SK-N-SH (cell line): ENCODE measurements around the gene AIRE. TPM values are rescaled to one million over a fixed set of nuclear protein-coding genes. Genes with fewer than 3 reads are reported as not detected.
A peak's percentile ranks its signal among the peaks of the same experiment; 100 is the strongest.

Experiments used
- CTCF ChIA-PET: fragments of 300-600, 350-600 bp; formaldehyde crosslinking; extraction: SDS; loops from one replicate; lab custom pipeline; 2021; lab: Yijun Ruan, JAX
- POLR2A ChIA-PET: fragments of 350-600 bp; sonication (Branson Sonifier 250); formaldehyde crosslinking; extraction: SDS; loops from one replicate; lab custom pipeline; 2020; ENCODE audit warnings: antibody characterized with exemption, inconsistent platforms; lab: Yijun Ruan, JAX
- DNase-seq: peaks from one replicate; pipeline ENCODE4 v3.0.0; 2012
- H2AFZ ChIP-seq: fragments of 200-600 bp; sonication (generic); 2 replicates; pipeline ENCODE4 v1.8.1; 2016; ENCODE audit warnings: antibody characterized with exemption, mild to moderate bottlenecking, low read depth
- H3F3A ChIP-seq: fragments of 200-600 bp; sonication (generic); replicated peaks from 2 replicates; pipeline ENCODE3; 2016; ENCODE audit warnings: antibody characterized with exemption, mild to moderate bottlenecking; ENCODE audit not compliant: insufficient read depth
- H3K27ac ChIP-seq, 2 experiments: fragments of 200-500 bp in 1 of 2; fragments of 200-600 bp in 1 of 2; sonication (Bioruptor generic) in 1 of 2; sonication (generic), shearing (Covaris generic) in 1 of 2; 2 replicates each; pipeline versions ENCODE4 v1.5.1 to v1.6.1; 2014 to 2016; ENCODE audit warnings: low read depth in 2 of 2, inconsistent platforms in 1 of 2, low read length in 1 of 2, mild to moderate bottlenecking in 1 of 2, mixed read lengths in 1 of 2
- H3K27me3 ChIP-seq: fragments of 200-600 bp; sonication (generic), shearing (Covaris generic); 2 replicates; pipeline ENCODE4 v1.6.1; 2016; ENCODE audit warnings: mixed run types; ENCODE audit not compliant: insufficient read depth
- H3K36me3 ChIP-seq, 2 experiments: fragments of 200-500 bp in 1 of 2; fragments of 200-600 bp in 1 of 2; sonication (Bioruptor generic) in 1 of 2; sonication (generic) in 1 of 2; replicated peaks in 1 of 2; 2 replicates each; pipeline versions ENCODE3 to v1.5.1; 2014 to 2016; ENCODE audit warnings: low read length in 1 of 2, mild to moderate bottlenecking in 1 of 2; ENCODE audit not compliant: insufficient read depth in 2 of 2, control insufficient read depth in 1 of 2
- H3K4me1 ChIP-seq, 2 experiments: fragments of 200-500 bp in 1 of 2; fragments of 200-600 bp in 1 of 2; sonication (Bioruptor generic) in 1 of 2; sonication (generic), shearing (Covaris generic) in 1 of 2; 2 replicates each; pipeline versions ENCODE4 v1.5.1 to v1.6.1; 2014 to 2016; ENCODE audit warnings: low read depth in 1 of 2, low read length in 1 of 2, mixed run types in 1 of 2; ENCODE audit not compliant: insufficient read depth in 2 of 2, control insufficient read depth in 1 of 2
- H3K4me2 ChIP-seq: fragments of 200-600 bp; sonication (generic), shearing (Covaris generic); 2 replicates; pipeline ENCODE4 v1.6.1; 2017; ENCODE audit warnings: mixed run types
- H3K4me3 ChIP-seq, 2 experiments: fragments of 200-500 bp in 1 of 2; fragments of 200-600 bp in 1 of 2; sonication (Bioruptor generic) in 1 of 2; sonication (generic), shearing (Covaris generic) in 1 of 2; 2 replicates each; pipeline versions ENCODE4 v1.5.1 to v1.8.1; 2014 to 2016; ENCODE audit warnings: low read depth in 2 of 2, inconsistent platforms in 1 of 2, low read length in 1 of 2, mild to moderate bottlenecking in 1 of 2, mixed read lengths in 1 of 2, moderate library complexity in 1 of 2
- H3K79me2 ChIP-seq: fragments of 200-600 bp; sonication (generic); 2 replicates; pipeline ENCODE4 v1.8.1; 2017; ENCODE audit warnings: mild to moderate bottlenecking; ENCODE audit not compliant: insufficient read depth
- H3K9ac ChIP-seq: fragments of 200-600 bp; sonication (generic); 2 replicates; pipeline ENCODE4 v1.6.1; 2017; ENCODE audit warnings: mixed run types
- H3K9me2 ChIP-seq: fragments of 200-600 bp; sonication (generic); 2 replicates; pipeline ENCODE4 v1.6.1; 2017; ENCODE audit warnings: mixed run types
- H3K9me3 ChIP-seq: fragments of 200-600 bp; sonication (generic); 2 replicates; pipeline ENCODE4 v1.6.1; 2017; ENCODE audit warnings: mixed run types, mild to moderate bottlenecking, moderate library complexity
- H4K20me1 ChIP-seq: fragments of 200-600 bp; sonication (generic); 2 replicates; pipeline ENCODE4 v1.6.1; 2017; ENCODE audit warnings: mild to moderate bottlenecking, mixed run types; ENCODE audit not compliant: insufficient read depth
- CTCF ChIP-seq: fragments of 200-600 bp; sonication (generic); IDR thresholded peaks from 2 replicates; pipeline ENCODE4 v1.6.1; 2017; ENCODE audit warnings: antibody characterized with exemption, mild to moderate bottlenecking, moderate library complexity
- FOSL2 ChIP-seq: IDR thresholded peaks from 2 replicates; pipeline ENCODE4 v1.4.0; 2012; ENCODE audit warnings: low read depth, mild to moderate bottlenecking, moderate library complexity, borderline replicate concordance
- FOXM1 ChIP-seq: IDR thresholded peaks from 2 replicates; pipeline ENCODE4 v1.4.0; 2012; ENCODE audit warnings: low read depth, mild to moderate bottlenecking
- IRF3 ChIP-seq: fragments of 150-350 bp; IDR thresholded peaks from 2 replicates; pipeline ENCODE4 v1.6.1; 2016; ENCODE audit warnings: mild to moderate bottlenecking, low read depth, low read length
- MEF2A ChIP-seq: IDR thresholded peaks from 2 replicates; pipeline ENCODE4 v1.4.0; 2012; ENCODE audit warnings: low read depth, borderline replicate concordance
- NRF1 ChIP-seq: IDR thresholded peaks from 2 replicates; pipeline ENCODE4 v1.6.1; 2012; ENCODE audit warnings: low read depth, mild to moderate bottlenecking, low read length
- POLR2AphosphoS5 ChIP-seq: IDR thresholded peaks from 2 replicates; pipeline ENCODE4 v1.6.1; 2012; ENCODE audit warnings: low read depth, low read length
- RAD21 ChIP-seq: IDR thresholded peaks from 2 replicates; pipeline ENCODE4 v1.6.1; 2012; ENCODE audit warnings: mild to moderate bottlenecking, low read length
- RCOR1 ChIP-seq: fragments of 150-350 bp; IDR thresholded peaks from 2 replicates; pipeline ENCODE4 v1.6.1; 2017; ENCODE audit warnings: antibody characterized with exemption, low read length
- REST ChIP-seq: IDR thresholded peaks from 2 replicates; pipeline ENCODE4 v1.6.1; 2012; ENCODE audit warnings: mild to moderate bottlenecking, low read depth, low read length, moderate library complexity
- RFX5 ChIP-seq: IDR thresholded peaks from 2 replicates; pipeline ENCODE4 v1.6.1; 2012; ENCODE audit warnings: mild to moderate bottlenecking, improper control_type of control experiment, low read length
- SIN3A ChIP-seq: IDR thresholded peaks from 2 replicates; pipeline ENCODE4 v1.6.1; 2012; ENCODE audit warnings: low read depth, mild to moderate bottlenecking, low read length, moderate library complexity, borderline replicate concordance
- SMC3 ChIP-seq: IDR thresholded peaks from 2 replicates; pipeline ENCODE4 v1.6.1; 2012; ENCODE audit warnings: low read depth, low read length, improper control_type of control experiment
- TCF12 ChIP-seq: IDR thresholded peaks from 2 replicates; pipeline ENCODE4 v1.4.0; 2012
- YY1 ChIP-seq: IDR thresholded peaks from 2 replicates; pipeline ENCODE4 v1.4.0; 2012; ENCODE audit warnings: low read depth, mild to moderate bottlenecking
- WGBS: methylation state at CpG from one replicate; pipeline ENCODE4 v1.1.6; 2017; ENCODE audit warnings: low lambda C conversion rate; 5-methylcytosine and 5-hydroxymethylcytosine counted together
- polyA plus RNA-seq, 3 experiments: library from polyadenylated mRNA; depleted of rRNA; stranded (reverse); fragments of >200 nt; gene quantifications; 2 replicates each; pipeline ENCODE4 v1.2.3, GENCODE V29; 2012

AIRE gene
- polyA plus RNA-seq, 1 of the 3 experiments (the other 2 are of a cell fraction): not detected

- Histone ChIP-seq H3K4me1 (peaks cover 3 to 19% of the 10 kb centered on the region in 2 experiments; a peak in 1 of 4 replicates), H3K4me3 (no peak overlapping the region), H3K9ac (no peak overlapping the region), H3K36me3 (no peaks in the 10 kb centered on the region), H3K27me3 (no peaks in the 10 kb centered on the region), H2AFZ (no peak overlapping the region), H4K20me1 (peaks cover 63% of the 10 kb centered on the region), H3K9me2 (no peaks in the 10 kb centered on the region), H3K27ac (no peak overlapping the region), H3F3A (no peaks in the 10 kb centered on the region), H3K4me2 (no peak overlapping the region), H3K9me3 (no peaks in the 10 kb centered on the region), H3K79me2 (peaks cover 74% of the 10 kb centered on the region)
- 98% methylated on average over 7 of the region's 16 CpGs for WGBS
- POLR2A ChIA-PET: no interaction called here
- TF ChIP-seq TCF12: no peak
- no peak for TF ChIP-seq RCOR1
- TF ChIP-seq NRF1: no peak
- TF ChIP-seq FOSL2: no peak
- TF ChIP-seq RFX5: no peak
- TF ChIP-seq FOXM1: no peak
- TF ChIP-seq SIN3A: no peak
- no peak for TF ChIP-seq IRF3
- no peak for TF ChIP-seq REST
- DNase-seq: no peak
- CTCF ChIA-PET: interaction anchor here (0.6 to 2.2 kb wide), 18 partner anchors 9 to 494 kb away, joined by 3 to 12 read pairs (median 4); partner anchors contain the start of gene CFAP410
Observed at GRCh38 chr21:44304011-44304616, 18.4 kb downstream of the AIRE start.

- Histone ChIP-seq H4K20me1 (peaks cover 63% of the 10 kb centered on the region), H3K9ac (no peak overlapping the region), H3K4me1 (peaks cover 0 to 16% of the 10 kb centered on the region in 2 experiments; a peak in 1 of 4 replicates), H3K4me3 (no peak overlapping the region)
- CTCF ChIA-PET: interaction anchor here (0.6 to 2.2 kb wide), 15 partner anchors 9 to 494 kb away, joined by 3 to 12 read pairs (median 5); partner anchors contain the start of gene CFAP410
- TF ChIP-seq RAD21: peak; percentile 61
- no peak for TF ChIP-seq RFX5
- TF ChIP-seq MEF2A: no peak
- no peak for TF ChIP-seq YY1
- TF ChIP-seq FOXM1: no peak
- no peak for TF ChIP-seq REST
- TF ChIP-seq CTCF: peak; percentile 75
- TF ChIP-seq SMC3: peak; percentile 63
- TF ChIP-seq POLR2AphosphoS5: no peak
- TF ChIP-seq, all 33 proteins: peak for 3
- Histone ChIP-seq H3F3A (no peaks in the 10 kb centered on the region), H3K36me3 (peaks cover 0 to 4% of the 10 kb centered on the region in 2 experiments), H3K4me2 (no peak overlapping the region), H3K9me3 (no peaks in the 10 kb centered on the region), H3K79me2 (peaks cover 74% of the 10 kb centered on the region), H3K27ac (no peak overlapping the region), H3K27me3 (no peaks in the 10 kb centered on the region), H3K9me2 (no peaks in the 10 kb centered on the region), H2AFZ (no peak overlapping the region)
- DNase-seq: peak; percentile 91
- POLR2A ChIA-PET: no interaction called here
- 53% methylated on average over 5 of the region's 8 CpGs for WGBS
Observed at GRCh38 chr21:44304877-44305293, 19.2 kb downstream of the AIRE start.
